Gastrocnemius medialis (tissue), 4 donors: ENCODE results near the gene SRP14.

Experiments used
- POLR2A ChIP-seq, 2 donors: fragments of 450-650 bp; IDR thresholded peaks; one replicate each; pipeline ENCODE4 v1.6.1; 2017; ENCODE audit warnings: antibody characterized with exemption in 2 of 2, mild to moderate bottlenecking in 2 of 2, moderate library complexity in 2 of 2
- TF ChIP-seq, protein P1 (sequence below), 5 experiments: fragments of 450-650 bp in 3 of 5; fragments of 200-600 bp in 2 of 5; sonication (generic) in 2 of 5; IDR thresholded peaks in 4 of 5; conservative IDR thresholded peaks in 1 of 5; 1 replicate in 4 of 5; 2 replicates in 1 of 5; pipeline ENCODE4 v1.5.1; 2016 to 2019; ENCODE audit warnings: antibody characterized with exemption in 5 of 5, mild to moderate bottlenecking in 3 of 5, moderate library complexity in 3 of 5

DNA sequence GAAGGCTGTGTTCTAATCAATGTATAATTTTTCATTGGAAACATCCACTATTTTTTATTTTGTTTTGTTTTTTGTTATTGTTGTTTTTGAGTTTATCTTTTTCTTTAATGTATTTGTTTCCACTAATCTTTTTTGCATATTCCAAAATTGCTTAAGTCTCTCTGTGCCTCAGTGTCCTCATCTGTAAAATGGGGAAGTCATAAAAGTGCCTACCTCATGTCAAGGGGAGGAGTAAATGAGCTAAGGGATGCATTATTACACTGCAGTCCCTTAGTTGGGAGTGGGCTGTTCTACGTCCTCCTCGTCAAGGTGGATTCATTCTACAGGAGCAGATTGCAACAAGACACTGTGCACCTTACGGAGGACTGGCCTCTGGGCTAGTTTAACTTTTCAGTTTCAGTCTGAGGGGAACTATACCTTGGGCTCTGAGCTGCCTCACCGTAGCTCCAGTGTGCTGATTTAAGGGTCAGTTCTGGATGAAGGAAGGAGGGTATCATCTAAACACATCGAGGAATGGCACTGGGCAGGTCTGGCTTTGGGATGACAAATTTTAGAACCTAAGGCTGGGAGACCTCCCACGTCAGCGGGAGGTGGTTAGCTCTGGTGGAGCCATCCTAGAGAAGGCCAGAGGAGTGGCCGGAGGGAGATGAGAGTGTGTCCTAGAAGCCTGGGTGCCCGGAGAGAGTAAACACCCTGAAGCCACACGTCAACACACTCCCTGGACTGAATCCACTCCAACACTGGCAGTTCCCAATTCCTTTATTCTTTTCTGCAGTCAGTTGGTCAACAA is 5.1 kb upstream of the SRP14 start:
- TF ChIP-seq, protein P1, sequence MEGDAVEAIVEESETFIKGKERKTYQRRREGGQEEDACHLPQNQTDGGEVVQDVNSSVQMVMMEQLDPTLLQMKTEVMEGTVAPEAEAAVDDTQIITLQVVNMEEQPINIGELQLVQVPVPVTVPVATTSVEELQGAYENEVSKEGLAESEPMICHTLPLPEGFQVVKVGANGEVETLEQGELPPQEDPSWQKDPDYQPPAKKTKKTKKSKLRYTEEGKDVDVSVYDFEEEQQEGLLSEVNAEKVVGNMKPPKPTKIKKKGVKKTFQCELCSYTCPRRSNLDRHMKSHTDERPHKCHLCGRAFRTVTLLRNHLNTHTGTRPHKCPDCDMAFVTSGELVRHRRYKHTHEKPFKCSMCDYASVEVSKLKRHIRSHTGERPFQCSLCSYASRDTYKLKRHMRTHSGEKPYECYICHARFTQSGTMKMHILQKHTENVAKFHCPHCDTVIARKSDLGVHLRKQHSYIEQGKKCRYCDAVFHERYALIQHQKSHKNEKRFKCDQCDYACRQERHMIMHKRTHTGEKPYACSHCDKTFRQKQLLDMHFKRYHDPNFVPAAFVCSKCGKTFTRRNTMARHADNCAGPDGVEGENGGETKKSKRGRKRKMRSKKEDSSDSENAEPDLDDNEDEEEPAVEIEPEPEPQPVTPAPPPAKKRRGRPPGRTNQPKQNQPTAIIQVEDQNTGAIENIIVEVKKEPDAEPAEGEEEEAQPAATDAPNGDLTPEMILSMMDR (IDR thresholded peaks at IDR 0.05 in 4 of 5, conservative IDR thresholded peaks at IDR 0.05 in 1 of 5): no peak
- TF ChIP-seq POLR2A (IDR thresholded peaks at IDR 0.05): no peak
